Measurements from ENCODE around the gene ICOS. TPM values are rescaled to one million over a fixed set of nuclear protein-coding genes. Genes with fewer than 3 reads are reported as not detected.

ICOS gene
- total RNA-seq, 1 donor from 2014 or later, result not detected

- Mint-ChIP-seq H3K27me3 (no peaks in the 10 kb centered on the region), H3K9me3 (ENCODE audit: low read depth) (no peaks in the 10 kb centered on the region), H3K4me1 (ENCODE audit: low read depth) (no peaks in the 10 kb centered on the region), H3K36me3 (ENCODE audit: insufficient read depth) (no peaks in the 10 kb centered on the region), H3K27ac (no peak overlapping the region), H3K4me3 (ENCODE audit: low read depth) (no peak overlapping the region)
- DNase-seq (ENCODE audit: low spot score, unreplicated experiment), result no peak
- TF ChIP-seq CTCF (IDR thresholded peaks at IDR 0.05; ENCODE audit: unreplicated experiment), result no peak
These were observed 28.3 kb upstream of the ICOS start for GRCh38 chr2:203908066-203908796.

GRCh38 chr2:203908797-203909185, 27.8 kb upstream of the ICOS start:
- Mint-ChIP-seq H3K36me3 (ENCODE audit: insufficient read depth) (no peaks in the 10 kb centered on the region), H3K27me3 (no peaks in the 10 kb centered on the region), H3K4me3 (ENCODE audit: low read depth) (no peak overlapping the region), H3K4me1 (ENCODE audit: low read depth) (no peaks in the 10 kb centered on the region), H3K27ac (no peak overlapping the region), H3K9me3 (ENCODE audit: low read depth) (no peaks in the 10 kb centered on the region)
- DNase-seq (ENCODE audit: low spot score, unreplicated experiment), result no peak
- no peak for TF ChIP-seq CTCF (IDR thresholded peaks at IDR 0.05; ENCODE audit: unreplicated experiment)

- no peaks in the 10 kb centered on the region for H3K36me3 Mint-ChIP-seq (ENCODE audit: insufficient read depth)
- H3K27me3 Mint-ChIP-seq, result no peaks in the 10 kb centered on the region
- no peak overlapping the region for H3K4me3 Mint-ChIP-seq (ENCODE audit: low read depth)
- peak; percentile 71 for TF ChIP-seq CTCF (IDR thresholded peaks at IDR 0.05; ENCODE audit: unreplicated experiment)
- no peaks in the 10 kb centered on the region for H3K9me3 Mint-ChIP-seq (ENCODE audit: low read depth)
- no peak overlapping the region for H3K27ac Mint-ChIP-seq
- H3K4me1 Mint-ChIP-seq (ENCODE audit: low read depth), result no peaks in the 10 kb centered on the region
- no peak for DNase-seq (ENCODE audit: low spot score, unreplicated experiment)
These were observed 27.1 kb upstream of the ICOS start for GRCh38 chr2:203909261-203909967.

- no peak for DNase-seq (ENCODE audit: low spot score, unreplicated experiment)
- H3K27me3 Mint-ChIP-seq, result no peaks in the 10 kb centered on the region
- H3K9me3 Mint-ChIP-seq (ENCODE audit: low read depth), result no peaks in the 10 kb centered on the region
- H3K27ac Mint-ChIP-seq, result no peak overlapping the region
- no peak for TF ChIP-seq CTCF (IDR thresholded peaks at IDR 0.05; ENCODE audit: unreplicated experiment)
- H3K4me1 Mint-ChIP-seq (ENCODE audit: low read depth), result no peaks in the 10 kb centered on the region
- no peak overlapping the region for H3K4me3 Mint-ChIP-seq (ENCODE audit: low read depth)
- no peaks in the 10 kb centered on the region for H3K36me3 Mint-ChIP-seq (ENCODE audit: insufficient read depth)
These were observed 26.6 kb upstream of the ICOS start for GRCh38 chr2:203909974-203910373.

- TF ChIP-seq CTCF (IDR thresholded peaks at IDR 0.05; ENCODE audit: unreplicated experiment), result no peak
- H3K9me3 Mint-ChIP-seq (ENCODE audit: low read depth), result no peaks in the 10 kb centered on the region
- no peaks in the 10 kb centered on the region for H3K27me3 Mint-ChIP-seq
- H3K36me3 Mint-ChIP-seq (ENCODE audit: insufficient read depth), result no peaks in the 10 kb centered on the region
- peaks cover 4% of the 10 kb centered on the region for H3K4me1 Mint-ChIP-seq (ENCODE audit: low read depth)
- H3K27ac Mint-ChIP-seq, result peak overlapping the region; percentile 17
- H3K4me3 Mint-ChIP-seq (ENCODE audit: low read depth), result no peak overlapping the region
- no peak for DNase-seq (ENCODE audit: low spot score, unreplicated experiment)
These were observed 22.6 kb upstream of the ICOS start for GRCh38 chr2:203913947-203914346.

Data from progenitor cell of endocrine pancreas (in vitro differentiated cells).